HCT116 (cell line): ENCODE data around the gene RNF138. TPM values are rescaled to one million over a fixed set of nuclear protein-coding genes. Genes with fewer than 3 reads are reported as not detected.

ENCODE experiments used
- ATAC-seq: fragments of 200-7000 bp; cut with Tn5 transposase; 2 replicates; pipeline ENCODE4 v1.9.1; 2020; ENCODE audit warnings: mild to moderate bottlenecking, moderate library complexity
- BruUV-seq: library from RNA; stranded (reverse); fragments of 400-500 nt; replicated peaks from 2 replicates; lab custom pipeline; 2021; lab: Mats Ljungman, UMichigan
- CTCF ChIA-PET: fragments of 300-600 bp; sonication (Branson Sonifier 250); formaldehyde crosslinking; loops from one replicate; lab custom pipeline; 2021; ENCODE audit warnings: antibody characterized with exemption; lab: Charles Lee
- POLR2A ChIA-PET: fragments of 300-600, 350-600 bp; sonication (Branson Sonifier 250); formaldehyde crosslinking; loops from one replicate; lab custom pipeline; 2021; ENCODE audit warnings: antibody characterized with exemption; lab: Charles Lee
- RAD21 ChIA-PET, 2 experiments: fragments of 300-600 bp; sonication (Branson Sonifier 250); formaldehyde crosslinking; loops; one replicate each; lab custom pipeline; 2023; ENCODE audit warnings: low total read pairs in 2 of 2; ENCODE audit not compliant: uncharacterized antibody in 2 of 2, unreplicated experiment in 2 of 2, low non-redundant PET in 1 of 2; lab: Charles Lee
- DNase-seq: peaks from one replicate; pipeline ENCODE4 v3.0.0-alpha.2; 2010; ENCODE audit warnings: low read depth, low spot score
- H2AFZ ChIP-seq: fragments of 200-600 bp; shearing (Covaris generic), sonication (generic); 2 replicates; pipeline ENCODE4 v1.6.1; 2017; ENCODE audit warnings: low read depth, mixed run types, mixed read lengths, antibody characterized with exemption, low read length; ENCODE audit not compliant: poor library complexity, severe bottlenecking
- H3K27ac ChIP-seq: 2 replicates; pipeline ENCODE4 v1.5.1; 2012; ENCODE audit warnings: low read depth, low read length
- H3K27me3 ChIP-seq: fragments of 200-600 bp; sonication (generic); 2 replicates; pipeline ENCODE4 v1.6.1; 2016; ENCODE audit warnings: mixed run types, low read length, mixed read lengths; ENCODE audit not compliant: insufficient read depth
- H3K36me3 ChIP-seq, 2 experiments: fragments of 200-500 bp in 1 of 2; fragments of 200-600 bp in 1 of 2; sonication (Bioruptor generic) in 1 of 2; sonication (generic) in 1 of 2; 2 replicates each; pipeline versions ENCODE4 v1.5.1 to v1.6.1; 2014 to 2016; ENCODE audit warnings: low read length in 2 of 2, inconsistent platforms in 1 of 2, mixed read lengths in 1 of 2, mixed run types in 1 of 2; ENCODE audit not compliant: insufficient read depth in 2 of 2, control insufficient read depth in 1 of 2
- H3K4me1 ChIP-seq, 2 experiments: fragments of 200-600 bp in 1 of 2; sonication (generic) in 1 of 2; 2 replicates each; pipeline versions ENCODE4 v1.5.1 to v1.6.1; 2012 to 2017; ENCODE audit warnings: low read length in 2 of 2, inconsistent platforms in 1 of 2, mild to moderate bottlenecking in 1 of 2, mixed read lengths in 1 of 2, mixed run types in 1 of 2, moderate library complexity in 1 of 2; ENCODE audit not compliant: insufficient read depth in 2 of 2, control insufficient read depth in 1 of 2
- H3K4me2 ChIP-seq: fragments of 200-600 bp; sonication (generic); 2 replicates; pipeline ENCODE4 v1.6.1; 2017; ENCODE audit warnings: mixed run types, low read length, mixed read lengths
- H3K4me3 ChIP-seq, 2 experiments: fragments of 200-600 bp in 1 of 2; sonication (generic) in 1 of 2; replicated peaks in 1 of 2; 2 replicates each; pipeline ENCODE4 v1.5.1; 2011 to 2016; ENCODE audit warnings: low read length in 2 of 2, control low read depth in 1 of 2, low read depth in 1 of 2, mild to moderate bottlenecking in 1 of 2, mixed read lengths in 1 of 2, mixed run types in 1 of 2
- H3K79me2 ChIP-seq: fragments of 200-600 bp; sonication (generic); 2 replicates; pipeline ENCODE4 v1.6.1; 2017; ENCODE audit warnings: mild to moderate bottlenecking, mixed run types, low read length, moderate library complexity, mixed read lengths; ENCODE audit not compliant: insufficient read depth
- H3K9ac ChIP-seq: fragments of 200-600 bp; sonication (generic); 2 replicates; pipeline ENCODE4 v1.6.1; 2016; ENCODE audit warnings: low read length, mixed read lengths
- H3K9me2 ChIP-seq: fragments of 200-600 bp; sonication (generic), shearing (Covaris generic); 2 replicates; pipeline ENCODE4 v1.6.1; 2017; ENCODE audit warnings: mixed run types, mild to moderate bottlenecking, moderate library complexity; ENCODE audit not compliant: insufficient read depth
- H3K9me3 ChIP-seq, 2 experiments: fragments of 200-500 bp in 1 of 2; fragments of 200-600 bp in 1 of 2; sonication (Bioruptor generic) in 1 of 2; sonication (generic) in 1 of 2; 2 replicates each; pipeline ENCODE4 v1.6.1; 2014 to 2017; ENCODE audit warnings: low read length in 2 of 2, mixed read lengths in 2 of 2, inconsistent platforms in 1 of 2, low read depth in 1 of 2, mild to moderate bottlenecking in 1 of 2, mixed run types in 1 of 2, moderate library complexity in 1 of 2; ENCODE audit not compliant: control insufficient read depth in 1 of 2, insufficient read depth in 1 of 2
- H4K20me1 ChIP-seq: fragments of 200-600 bp; sonication (generic), shearing (Covaris generic); 2 replicates; pipeline ENCODE4 v1.6.1; 2017; ENCODE audit warnings: mixed run types, mild to moderate bottlenecking, moderate library complexity; ENCODE audit not compliant: insufficient read depth
- ATF3 ChIP-seq: IDR thresholded peaks from 2 replicates; pipeline ENCODE4 v1.6.1; 2012
- CEBPB ChIP-seq: IDR thresholded peaks from 2 replicates; pipeline ENCODE4 v1.6.1; 2012; ENCODE audit warnings: low read depth
- CTCF ChIP-seq, 3 experiments: fragments of 200-600 bp in 1 of 3; sonication (generic) in 1 of 3; IDR thresholded peaks in 2 of 3; conservative IDR thresholded peaks in 1 of 3; 2 replicates each; pipeline ENCODE4 v1.5.1; 2012 to 2017; ENCODE audit warnings: low read depth in 2 of 3, low read length in 2 of 3, antibody characterized with exemption in 1 of 3, borderline replicate concordance in 1 of 3, control low read depth in 1 of 3, mild to moderate bottlenecking in 1 of 3, mixed read lengths in 1 of 3, mixed run types in 1 of 3, moderate library complexity in 1 of 3; ENCODE audit not compliant: insufficient read depth in 1 of 3
- EGR1 ChIP-seq: IDR thresholded peaks from 2 replicates; pipeline ENCODE4 v1.6.1; 2012; ENCODE audit warnings: low read depth
- EZH2phosphoT487 ChIP-seq: fragments of 200-600 bp; IDR thresholded peaks from 2 replicates; pipeline ENCODE4 v1.6.1; 2018; ENCODE audit warnings: antibody characterized with exemption, borderline replicate concordance
- FOSL1 ChIP-seq: IDR thresholded peaks from 2 replicates; pipeline ENCODE4 v1.6.1; 2012; ENCODE audit warnings: low read depth
- JUND ChIP-seq: IDR thresholded peaks from 2 replicates; pipeline ENCODE4 v1.6.1; 2012
- MAX ChIP-seq: IDR thresholded peaks from 2 replicates; pipeline ENCODE4 v1.6.1; 2012
- POLR2A ChIP-seq: IDR thresholded peaks from 2 replicates; pipeline ENCODE4 v1.7.0; 2011; ENCODE audit warnings: borderline replicate concordance; ENCODE audit not compliant: insufficient read depth, insufficient read length; ENCODE audit errors: extremely low read depth
- POLR2AphosphoS5 ChIP-seq: IDR thresholded peaks from 2 replicates; pipeline ENCODE4 v1.6.1; 2011; ENCODE audit warnings: mild to moderate bottlenecking, low read depth, low read length, moderate library complexity
- RAD21 ChIP-seq: IDR thresholded peaks from 2 replicates; pipeline ENCODE4 v1.6.1; 2012; ENCODE audit warnings: low read depth, mild to moderate bottlenecking
- SIN3A ChIP-seq: IDR thresholded peaks from 2 replicates; pipeline ENCODE4 v1.6.1; 2012; ENCODE audit warnings: low read depth
- SP1 ChIP-seq: IDR thresholded peaks from 2 replicates; pipeline ENCODE4 v1.6.1; 2012; ENCODE audit warnings: low read depth
- ZBTB33 ChIP-seq: IDR thresholded peaks from 2 replicates; pipeline ENCODE4 v1.6.1; 2011; ENCODE audit warnings: mild to moderate bottlenecking, low read length, moderate library complexity; ENCODE audit not compliant: insufficient replicate concordance; ENCODE audit errors: extremely low read depth
- ZFX ChIP-seq: fragments of 450-650 bp; IDR thresholded peaks from 2 replicates; pipeline ENCODE4 v1.6.1; 2017
- ZNF274 ChIP-seq: fragments of 200-500 bp; sonication (Bioruptor generic); IDR thresholded peaks from 2 replicates; pipeline ENCODE4 v1.6.1; 2014; ENCODE audit warnings: mild to moderate bottlenecking, low read depth, low read length, inconsistent platforms
- intact Hi-C: fragments of 100-400 bp; cut with micrococcal nuclease; formaldehyde crosslinking; loops from 2 replicates; pipeline ENCODE4 v1.10.0; 2022
- total RNA-seq: library from RNA; stranded (reverse); gene quantifications from one replicate; pipeline ENCODE4 v1.2.1, GENCODE V29; 2021; ENCODE audit not compliant: unreplicated experiment

Gene RNF138
- total RNA-seq, 1 experiment from 2014 or later: 72.5 TPM

GRCh38 chr18:32060026-32060425, 31.6 kb upstream of the RNF138 start:
- no peak overlapping the region for H3K4me3 ChIP-seq
- H3K79me2 ChIP-seq: no peaks in the 10 kb centered on the region
- ATAC-seq: no peak
- no peaks in the 10 kb centered on the region for H3K4me1 ChIP-seq
- no peaks in the 10 kb centered on the region for H3K9me3 ChIP-seq
- no peak overlapping the region for H3K9ac ChIP-seq
- no peaks in the 10 kb centered on the region for H3K36me3 ChIP-seq
- no peak overlapping the region for H3K27ac ChIP-seq
- H3K27me3 ChIP-seq: no peaks in the 10 kb centered on the region
- no peak for DNase-seq
- ChIA-PET CTCF (no interaction called here), RAD21 (no interaction called here), POLR2A (no interaction called here)
- H3K9me2 ChIP-seq: no peaks in the 10 kb centered on the region
- no peak overlapping the region for H3K4me2 ChIP-seq
- intact Hi-C loops: no loop called here
- H2AFZ ChIP-seq: no peak overlapping the region
- TF ChIP-seq EGR1 (no peak), POLR2A (no peak), CTCF (IDR thresholded peaks at IDR 0.05 in 2 of 3, conservative IDR thresholded peaks at IDR 0.05 in 1 of 3; ENCODE audit: borderline replicate concordance in 1 of 3, insufficient read depth in 1 of 3, low read depth in 2 of 3, low read length in 2 of 3) (no peak), POLR2AphosphoS5 (no peak), RAD21 (no peak), ZNF274 (no peak), ZFX (no peak), SP1 (no peak), SIN3A (no peak), JUND (no peak), FOSL1 (no peak), ATF3 (no peak), MAX (no peak), EZH2phosphoT487 (no peak), CEBPB (no peak), ZBTB33 (no peak)
- H4K20me1 ChIP-seq: no peaks in the 10 kb centered on the region
- no TSS peak for BruUV-seq
